Thyroid gland (tissue), 4 donors: Measurements from ENCODE around the gene RASSF7.

ENCODE experiments used
- CTCF ChIP-seq, 6 experiments: fragments of 200-600 bp in 3 of 6; fragments of 450-650 bp in 3 of 6; sonication (generic) in 3 of 6; IDR thresholded peaks; one replicate each; pipeline ENCODE4 v1.5.1; 2016 to 2019; ENCODE audit warnings: antibody characterized with exemption in 6 of 6, mild to moderate bottlenecking in 2 of 6, inconsistent platforms in 1 of 6, moderate library complexity in 1 of 6
- POLR2A ChIP-seq, 2 donors: fragments of 450-650 bp; IDR thresholded peaks; one replicate each; pipeline ENCODE4 v1.6.1; 2017; ENCODE audit warnings: antibody characterized with exemption in 2 of 2, mild to moderate bottlenecking in 2 of 2, moderate library complexity in 1 of 2

- TF ChIP-seq CTCF (IDR thresholded peaks at IDR 0.05) (no peak), POLR2A (IDR thresholded peaks at IDR 0.05) (no peak)
Measured at GRCh38 chr11:516400-516799, 44.4 kb upstream of the RASSF7 start.
